ENCODE data around the gene GOLGA6D. TPM values are rescaled to one million over a fixed set of nuclear protein-coding genes. Genes with fewer than 3 reads are reported as not detected.
"Not testable (repeated sequence)": the region's sequence is repeated elsewhere in the genome, so short reads cannot be mapped to it uniquely, and the experiment has no call there.

GOLGA6D gene
- total RNA-seq (not detected), polyA plus RNA-seq (ENCODE audit: insufficient read length in 6 of 6) (under 1 TPM; 0.13 to 0.47 (median 0.24) TPM)
- long read RNA-seq, donor 1, result 0 reads
- long read RNA-seq, donor 2, result 0 reads
- long read RNA-seq, donor 3, result 0 reads
- long read RNA-seq, donor 4, result 0 reads
- long read RNA-seq, donor 5, result 0 reads
- long read RNA-seq, donor 6, result 0 reads
- long read RNA-seq, donor 7, result 0 reads
- long read RNA-seq, donor 8, result 0 reads
- long read RNA-seq, donor 9, result 0 reads
- long read RNA-seq, donor 10, result 0 reads
- long read RNA-seq, donor 11, result 0 reads
- long read RNA-seq, donor 12, result 0 reads

- H3K27ac ChIP-seq; H3K27me3 ChIP-seq; DNase-seq; H3K36me3 ChIP-seq; H3K4me1 ChIP-seq; H3K9me3 ChIP-seq; H3K4me3 ChIP-seq; intact Hi-C loops (cut with DNase I); ATAC-seq: not testable (repeated sequence)
Observed at GRCh38 chr15:75282572-75282971, at the start of gene GOLGA6D. Gene GOLGA6D (plus strand): TSS chr15:75282835. CDS start chr15:75282876, 41 bp downstream.

DNA sequence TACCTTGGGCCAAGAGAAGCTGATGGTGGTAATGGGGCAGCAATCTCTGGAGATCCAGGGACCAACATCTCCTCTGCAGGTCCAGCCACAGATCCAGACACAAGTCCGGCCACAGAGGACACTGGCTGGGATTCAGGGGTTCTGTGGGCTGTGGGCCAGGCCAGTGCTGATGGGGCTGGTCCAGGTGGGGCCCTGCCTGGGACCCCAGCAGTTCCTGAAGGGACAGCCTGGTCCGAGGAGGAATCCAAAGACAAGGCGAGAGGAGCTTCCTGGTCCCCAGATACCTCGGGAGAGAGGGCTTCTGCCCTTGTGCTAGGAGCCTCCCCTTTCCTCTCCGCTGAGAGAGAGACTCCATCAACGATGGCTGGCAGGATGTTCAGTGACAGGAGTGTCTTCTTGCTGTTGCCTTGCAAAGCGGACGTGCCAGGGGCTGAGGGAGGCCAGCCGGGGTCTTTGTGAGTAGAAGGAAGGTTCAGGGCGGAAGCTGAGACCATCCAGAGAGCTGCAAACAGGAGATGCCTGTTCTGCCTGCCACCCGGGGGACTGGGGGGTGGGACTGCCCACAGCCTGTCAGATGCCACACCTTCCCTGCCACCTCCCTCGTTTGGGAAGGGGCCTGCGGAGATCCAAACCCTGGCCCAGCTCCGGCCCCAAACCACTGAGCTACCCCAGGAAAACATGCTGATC is 49.0 kb upstream of the GOLGA6D start:
- TF ChIP-seq, protein P1, sequence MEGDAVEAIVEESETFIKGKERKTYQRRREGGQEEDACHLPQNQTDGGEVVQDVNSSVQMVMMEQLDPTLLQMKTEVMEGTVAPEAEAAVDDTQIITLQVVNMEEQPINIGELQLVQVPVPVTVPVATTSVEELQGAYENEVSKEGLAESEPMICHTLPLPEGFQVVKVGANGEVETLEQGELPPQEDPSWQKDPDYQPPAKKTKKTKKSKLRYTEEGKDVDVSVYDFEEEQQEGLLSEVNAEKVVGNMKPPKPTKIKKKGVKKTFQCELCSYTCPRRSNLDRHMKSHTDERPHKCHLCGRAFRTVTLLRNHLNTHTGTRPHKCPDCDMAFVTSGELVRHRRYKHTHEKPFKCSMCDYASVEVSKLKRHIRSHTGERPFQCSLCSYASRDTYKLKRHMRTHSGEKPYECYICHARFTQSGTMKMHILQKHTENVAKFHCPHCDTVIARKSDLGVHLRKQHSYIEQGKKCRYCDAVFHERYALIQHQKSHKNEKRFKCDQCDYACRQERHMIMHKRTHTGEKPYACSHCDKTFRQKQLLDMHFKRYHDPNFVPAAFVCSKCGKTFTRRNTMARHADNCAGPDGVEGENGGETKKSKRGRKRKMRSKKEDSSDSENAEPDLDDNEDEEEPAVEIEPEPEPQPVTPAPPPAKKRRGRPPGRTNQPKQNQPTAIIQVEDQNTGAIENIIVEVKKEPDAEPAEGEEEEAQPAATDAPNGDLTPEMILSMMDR (IDR thresholded peaks at IDR 0.05), result no peak
- peaks cover 0 to 23% of the 10 kb centered on the region in 2 donors for H3K27me3 ChIP-seq
- H3K4me3 ChIP-seq, result no peak overlapping the region
- no peaks in the 10 kb centered on the region for H3K36me3 ChIP-seq
- no peaks in the 10 kb centered on the region for H3K9me3 ChIP-seq
- no peak for ATAC-seq
- no peaks in the 10 kb centered on the region for H3K4me1 ChIP-seq
- intact Hi-C loops (cut with DNase I), result no loop called here
- peak in 1 of 4 donors; percentile 15 for DNase-seq
- H3K27ac ChIP-seq, result no peak overlapping the region

DNA sequence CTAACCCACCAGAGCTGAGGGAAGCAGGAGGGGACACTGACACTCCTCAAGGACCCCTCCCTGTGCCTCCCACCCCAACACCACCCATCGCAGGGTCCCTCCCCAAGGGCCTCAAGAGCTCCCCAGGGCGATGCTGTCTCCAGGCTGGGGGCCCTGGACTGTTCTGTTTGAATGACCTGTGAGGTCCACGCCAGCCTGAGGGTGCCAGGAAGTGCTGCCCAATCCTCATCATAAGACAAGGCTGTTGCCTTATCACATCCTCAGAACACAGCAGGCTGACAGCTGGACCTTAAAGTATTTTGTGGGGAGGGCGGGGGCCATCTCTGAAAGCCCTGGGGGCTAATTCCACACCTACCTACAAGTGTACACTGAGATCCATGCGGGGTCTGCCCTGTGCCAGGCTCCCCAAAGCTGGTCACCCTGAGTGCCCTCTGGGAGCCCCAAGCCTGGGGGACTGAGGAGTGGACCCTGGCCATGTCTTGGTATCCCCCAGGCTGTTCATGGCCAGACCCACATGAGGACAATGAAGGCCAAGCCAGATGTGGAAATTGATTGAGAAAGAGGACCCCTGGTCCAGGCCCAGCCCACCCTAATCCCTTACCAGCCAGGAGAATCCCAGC is 48.3 kb upstream of the GOLGA6D start:
- ATAC-seq, result no peak
- intact Hi-C loops (cut with DNase I), result no loop called here
- no peak overlapping the region for H3K27ac ChIP-seq
- TF ChIP-seq, protein P1 (IDR thresholded peaks at IDR 0.05), result no peak
- no peak for DNase-seq
- no peak overlapping the region for H3K4me3 ChIP-seq
- H3K27me3 ChIP-seq, result peaks cover 0 to 23% of the 10 kb centered on the region in 2 donors
- no peaks in the 10 kb centered on the region for H3K4me1 ChIP-seq
- no peaks in the 10 kb centered on the region for H3K36me3 ChIP-seq
- H3K9me3 ChIP-seq, result no peaks in the 10 kb centered on the region

- intact Hi-C loops (cut with DNase I), result no loop called here
- no peaks in the 10 kb centered on the region for H3K9me3 ChIP-seq
- H3K36me3 ChIP-seq, result no peaks in the 10 kb centered on the region
- H3K27me3 ChIP-seq, result peaks cover 0 to 23% of the 10 kb centered on the region in 2 donors
- no peak overlapping the region for H3K27ac ChIP-seq
- peak in 1 of 4 donors; percentile 25 for DNase-seq
- H3K4me1 ChIP-seq, result no peaks in the 10 kb centered on the region
- no peak for ATAC-seq
- TF ChIP-seq, protein P1 (IDR thresholded peaks at IDR 0.05), result no peak
- H3K4me3 ChIP-seq, result no peak overlapping the region
Observed at GRCh38 chr15:75235051-75235673, 47.5 kb upstream of the GOLGA6D start.

DNA sequence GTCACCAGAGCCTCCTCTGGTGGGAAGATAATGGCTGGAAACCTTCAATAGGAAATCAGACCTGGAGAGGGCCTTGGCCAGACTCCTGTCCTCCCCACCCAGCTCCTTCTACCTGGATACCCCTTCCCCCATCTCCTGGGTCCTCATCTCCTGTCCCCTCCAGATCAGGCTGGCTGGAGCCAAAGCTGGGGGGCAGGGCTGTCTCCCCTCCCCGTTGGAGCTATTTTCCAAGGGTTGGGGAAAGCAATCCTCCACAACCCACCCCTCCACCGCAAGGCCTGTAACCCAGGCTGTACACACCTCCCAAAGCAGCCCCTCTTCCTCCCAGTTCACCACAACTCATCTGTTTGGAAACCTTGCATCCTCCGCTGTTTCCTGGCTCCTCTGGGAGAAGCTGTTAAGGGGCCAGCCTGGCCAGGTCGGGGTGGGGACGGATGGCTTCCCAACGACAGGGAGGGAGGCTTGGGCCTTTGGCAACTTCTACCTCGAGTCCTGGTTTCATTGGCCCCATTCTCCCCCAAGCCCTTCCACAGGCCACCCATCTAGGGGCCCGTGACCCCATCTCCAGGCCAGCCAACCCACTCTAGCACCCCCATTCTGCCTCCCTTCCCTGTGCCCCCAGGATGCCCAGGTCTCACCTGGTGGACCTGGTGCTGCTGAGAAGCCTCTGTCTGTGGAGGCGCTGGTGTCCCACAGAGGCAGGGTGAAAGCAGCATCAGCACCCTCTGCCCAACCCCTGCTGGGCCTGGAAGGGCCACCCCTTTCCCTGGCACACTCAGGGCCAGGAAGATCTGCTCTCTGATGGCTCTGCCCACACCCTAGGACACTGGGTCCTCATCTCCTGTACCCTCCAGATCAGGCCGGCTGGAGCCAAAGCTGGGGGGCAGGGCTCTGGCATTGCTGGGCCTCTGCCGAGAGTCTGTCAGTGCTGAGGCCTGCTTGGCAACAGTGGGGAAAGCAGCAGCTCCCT is 46.6 kb upstream of the GOLGA6D start:
- no peak for ATAC-seq

More for the DNA sequence above, 46.6 kb upstream of the GOLGA6D start:
- Histone ChIP-seq H3K4me3 (no peak overlapping the region), H3K9me3 (no peaks in the 10 kb centered on the region), H3K27me3 (peaks cover 0 to 23% of the 10 kb centered on the region in 2 donors), H3K36me3 (no peaks in the 10 kb centered on the region), H3K27ac (no peak overlapping the region), H3K4me1 (no peaks in the 10 kb centered on the region)
- intact Hi-C loops (cut with DNase I), result no loop called here
- TF ChIP-seq, protein P1 (IDR thresholded peaks at IDR 0.05), result no peak
- DNase-seq, result peak in 1 of 4 donors; percentile 22
